CD4-positive, alpha-beta T cell treated with Interferon alpha-2 for 1 hour (primary cell): ENCODE results near the gene LAG3.
"Not testable (repeated sequence)": the region's sequence is repeated elsewhere in the genome, so short reads cannot be mapped to it uniquely, and the experiment has no call there.

Experiments
- DNase-seq, 2 donors: peaks; one replicate each; pipeline ENCODE4 v3.0.0-alpha.2; 2020 to 2022

The LAG3 gene

GRCh38 chr12:6772331-6772695 lies at the start of gene LAG3:
Gene LAG3 (plus strand): TSS chr12:6772520. CDS start chr12:6772853, 333 bp downstream.
- DNase-seq = peak; percentile 56 to 76

- no peak for DNase-seq
These were observed 49.5 kb upstream of the LAG3 start for GRCh38 chr12:6722863-6723262.

GRCh38 chr12:6723607-6724408 lies 48.5 kb upstream of the LAG3 start, which contains the start of gene COPS7A:
Gene COPS7A (plus strand): TSS chr12:6724046. CDS start chr12:6724657, 611 bp downstream.
- DNase-seq = peak; percentile 98

- DNase-seq = peak in 1 of 2 donors; percentile 15
These were observed 47.9 kb upstream of the LAG3 start for GRCh38 chr12:6724409-6724797.

- no peak for DNase-seq
These were observed 47.0 kb upstream of the LAG3 start for GRCh38 chr12:6725350-6725749.

- no peak for DNase-seq
These were observed 43.1 kb upstream of the LAG3 start for GRCh38 chr12:6729186-6729585.

GRCh38 chr12:6730169-6730568 lies 42.2 kb upstream of the LAG3 start:
- DNase-seq = no peak

GRCh38 chr12:6734506-6735387 lies 37.6 kb upstream of the LAG3 start:
- no peak for DNase-seq

- peak; percentile 52 to 54 for DNase-seq
These were observed 36.7 kb upstream of the LAG3 start for GRCh38 chr12:6735448-6736191.

GRCh38 chr12:6736754-6737153 lies 35.6 kb upstream of the LAG3 start:
- DNase-seq = no peak

GRCh38 chr12:6742080-6742479 lies 30.2 kb upstream of the LAG3 start:
- DNase-seq = not testable (repeated sequence)

GRCh38 chr12:6742834-6743233 lies 29.5 kb upstream of the LAG3 start:
- DNase-seq = no peak

GRCh38 chr12:6743300-6743699 lies 29.0 kb upstream of the LAG3 start:
- DNase-seq = not testable (repeated sequence)

- DNase-seq = peak; percentile 27 to 62
These were observed 26.4 kb upstream of the LAG3 start for GRCh38 chr12:6745741-6746525.

GRCh38 chr12:6747216-6747615 lies 25.1 kb upstream of the LAG3 start:
- DNase-seq = no peak

GRCh38 chr12:6748761-6749160 lies 23.6 kb upstream of the LAG3 start:
- DNase-seq = no peak

GRCh38 chr12:6750506-6750905 lies 21.8 kb upstream of the LAG3 start:
- DNase-seq = no peak

GRCh38 chr12:6751767-6752166 lies 20.6 kb upstream of the LAG3 start:
- no peak for DNase-seq

GRCh38 chr12:6752167-6752920 lies 20.0 kb upstream of the LAG3 start:
- peak in 1 of 2 donors; percentile 24 for DNase-seq

- DNase-seq = peak; percentile 98 to 99
These were observed 19.2 kb upstream of the LAG3 start, which contains the start of gene MLF2 for GRCh38 chr12:6752921-6753771. Gene MLF2 (minus strand): TSS chr12:6753141. CDS start chr12:6752334, 807 bp downstream.
